ENCODE measurements around the gene ASB15.

DNA sequence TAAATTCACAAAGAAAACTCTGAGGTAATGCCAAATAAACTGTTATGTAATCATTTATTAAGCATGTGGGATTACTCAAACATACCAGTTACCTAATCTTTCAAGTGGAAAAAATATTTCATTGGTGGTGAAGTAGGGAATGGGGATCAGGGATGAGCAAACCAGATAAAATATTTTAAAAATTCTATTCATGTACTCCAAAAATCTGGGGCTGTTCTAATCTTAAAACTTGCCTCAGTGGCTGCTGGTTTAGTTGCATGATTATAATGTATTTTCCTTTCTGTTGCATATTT is 73.5 kb downstream of the ASB15 start:
- TF ChIP-seq, protein P1, sequence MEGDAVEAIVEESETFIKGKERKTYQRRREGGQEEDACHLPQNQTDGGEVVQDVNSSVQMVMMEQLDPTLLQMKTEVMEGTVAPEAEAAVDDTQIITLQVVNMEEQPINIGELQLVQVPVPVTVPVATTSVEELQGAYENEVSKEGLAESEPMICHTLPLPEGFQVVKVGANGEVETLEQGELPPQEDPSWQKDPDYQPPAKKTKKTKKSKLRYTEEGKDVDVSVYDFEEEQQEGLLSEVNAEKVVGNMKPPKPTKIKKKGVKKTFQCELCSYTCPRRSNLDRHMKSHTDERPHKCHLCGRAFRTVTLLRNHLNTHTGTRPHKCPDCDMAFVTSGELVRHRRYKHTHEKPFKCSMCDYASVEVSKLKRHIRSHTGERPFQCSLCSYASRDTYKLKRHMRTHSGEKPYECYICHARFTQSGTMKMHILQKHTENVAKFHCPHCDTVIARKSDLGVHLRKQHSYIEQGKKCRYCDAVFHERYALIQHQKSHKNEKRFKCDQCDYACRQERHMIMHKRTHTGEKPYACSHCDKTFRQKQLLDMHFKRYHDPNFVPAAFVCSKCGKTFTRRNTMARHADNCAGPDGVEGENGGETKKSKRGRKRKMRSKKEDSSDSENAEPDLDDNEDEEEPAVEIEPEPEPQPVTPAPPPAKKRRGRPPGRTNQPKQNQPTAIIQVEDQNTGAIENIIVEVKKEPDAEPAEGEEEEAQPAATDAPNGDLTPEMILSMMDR (IDR thresholded peaks at IDR 0.05; ENCODE audit: borderline replicate concordance, extremely low read depth, low read length, poor library complexity, severe bottlenecking): no peak
- no peak for TF ChIP-seq EZH2 (IDR thresholded peaks at IDR 0.05; ENCODE audit: borderline replicate concordance, low read depth, low read length, severe bottlenecking)
